ENCODE measurements around the gene F3.

The F3 gene

DNA sequence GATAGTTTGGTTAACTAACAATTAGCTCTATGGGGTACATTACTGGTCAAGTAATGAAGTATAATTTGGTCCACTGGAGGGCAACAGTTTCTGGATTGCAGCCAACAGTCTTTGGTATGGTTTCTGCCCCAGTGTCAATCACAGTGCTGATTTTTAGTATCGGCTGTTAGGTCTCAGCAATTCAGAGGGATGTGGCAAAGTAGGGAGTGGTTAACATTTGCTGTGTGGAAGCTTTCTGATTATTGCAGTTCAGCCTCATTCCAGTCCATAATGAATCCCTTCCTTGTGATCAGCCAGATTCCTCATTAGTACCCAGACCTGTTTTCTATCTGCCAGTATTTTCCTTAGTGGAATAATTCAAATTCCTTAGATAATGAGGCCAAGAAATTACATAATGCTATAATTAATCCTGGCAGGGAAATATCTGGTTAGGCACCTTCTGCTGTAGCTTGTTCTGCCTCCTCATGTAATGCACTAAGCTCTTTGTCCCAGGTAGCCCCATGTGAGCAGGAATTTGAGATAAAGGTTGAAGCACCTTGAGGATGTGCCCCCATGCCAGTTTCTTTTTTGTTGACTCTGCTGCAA is 14.0 kb downstream of the F3 start:
- TF ChIP-seq, protein P1, sequence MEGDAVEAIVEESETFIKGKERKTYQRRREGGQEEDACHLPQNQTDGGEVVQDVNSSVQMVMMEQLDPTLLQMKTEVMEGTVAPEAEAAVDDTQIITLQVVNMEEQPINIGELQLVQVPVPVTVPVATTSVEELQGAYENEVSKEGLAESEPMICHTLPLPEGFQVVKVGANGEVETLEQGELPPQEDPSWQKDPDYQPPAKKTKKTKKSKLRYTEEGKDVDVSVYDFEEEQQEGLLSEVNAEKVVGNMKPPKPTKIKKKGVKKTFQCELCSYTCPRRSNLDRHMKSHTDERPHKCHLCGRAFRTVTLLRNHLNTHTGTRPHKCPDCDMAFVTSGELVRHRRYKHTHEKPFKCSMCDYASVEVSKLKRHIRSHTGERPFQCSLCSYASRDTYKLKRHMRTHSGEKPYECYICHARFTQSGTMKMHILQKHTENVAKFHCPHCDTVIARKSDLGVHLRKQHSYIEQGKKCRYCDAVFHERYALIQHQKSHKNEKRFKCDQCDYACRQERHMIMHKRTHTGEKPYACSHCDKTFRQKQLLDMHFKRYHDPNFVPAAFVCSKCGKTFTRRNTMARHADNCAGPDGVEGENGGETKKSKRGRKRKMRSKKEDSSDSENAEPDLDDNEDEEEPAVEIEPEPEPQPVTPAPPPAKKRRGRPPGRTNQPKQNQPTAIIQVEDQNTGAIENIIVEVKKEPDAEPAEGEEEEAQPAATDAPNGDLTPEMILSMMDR (IDR thresholded peaks at IDR 0.05; ENCODE audit: low read depth, low read length), result no peak
- TF ChIP-seq POLR2A (IDR thresholded peaks at IDR 0.05; ENCODE audit: extremely low read depth, insufficient read length), result no peak
- no peak for TF ChIP-seq MYC (IDR thresholded peaks at IDR 0.05; ENCODE audit: low read depth, low read length)
- TF ChIP-seq, protein P2, sequence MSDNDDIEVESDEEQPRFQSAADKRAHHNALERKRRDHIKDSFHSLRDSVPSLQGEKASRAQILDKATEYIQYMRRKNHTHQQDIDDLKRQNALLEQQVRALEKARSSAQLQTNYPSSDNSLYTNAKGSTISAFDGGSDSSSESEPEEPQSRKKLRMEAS (IDR thresholded peaks at IDR 0.05; ENCODE audit: low read depth, low read length), result no peak
- H3K4me3 ChIP-seq (ENCODE audit: low read depth, low read length), result no peak overlapping the region
- DNase-seq (ENCODE audit: low read depth), result peak; percentile 72

DNA sequence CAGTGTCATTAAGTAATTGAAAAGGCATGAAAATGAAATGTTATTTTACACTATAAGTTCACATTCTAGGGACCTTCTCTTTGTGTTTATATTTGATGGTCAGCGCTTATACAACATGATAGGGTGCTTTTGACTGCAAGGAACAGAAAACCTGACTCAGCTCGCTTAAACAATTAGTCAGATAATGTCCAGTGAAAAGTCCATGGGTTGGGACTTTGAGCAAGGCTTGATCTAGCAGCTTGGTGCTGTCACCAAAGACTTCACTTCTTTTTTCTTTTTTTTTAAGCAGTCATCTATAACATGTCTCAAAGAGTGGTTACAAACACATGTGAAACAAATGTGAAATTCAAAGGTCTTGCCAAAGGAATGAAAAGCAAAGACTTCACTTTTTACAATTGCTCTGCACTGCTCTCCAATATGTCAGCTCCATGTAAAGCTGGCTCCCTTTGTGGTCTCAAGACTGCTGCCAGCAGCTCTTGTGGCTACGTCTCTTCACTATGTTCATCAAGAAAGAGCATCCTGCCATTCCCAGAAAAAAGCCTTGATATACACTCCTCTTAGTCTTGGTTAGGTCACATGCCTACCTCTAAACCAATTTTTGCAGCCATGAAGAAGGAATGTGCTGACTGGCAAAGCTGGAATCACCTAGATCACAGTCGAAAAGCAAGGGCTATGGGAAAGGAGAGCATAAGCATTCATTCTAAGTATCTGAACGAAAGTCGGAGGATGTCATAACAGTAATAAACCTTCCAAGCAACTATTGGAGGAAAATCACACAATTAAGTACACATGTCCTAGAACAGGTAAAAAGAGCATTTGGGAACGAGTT is 15.2 kb downstream of the F3 start:
- TF ChIP-seq, protein P1 (IDR thresholded peaks at IDR 0.05; ENCODE audit: low read depth, low read length), result no peak
- no peak for TF ChIP-seq POLR2A (IDR thresholded peaks at IDR 0.05; ENCODE audit: extremely low read depth, insufficient read length)
- TF ChIP-seq, protein P2 (IDR thresholded peaks at IDR 0.05; ENCODE audit: low read depth, low read length), result no peak
- TF ChIP-seq MYC (IDR thresholded peaks at IDR 0.05; ENCODE audit: low read depth, low read length), result no peak
- H3K4me3 ChIP-seq (ENCODE audit: low read depth, low read length), result no peak overlapping the region
- DNase-seq (ENCODE audit: low read depth), result no peak

DNA sequence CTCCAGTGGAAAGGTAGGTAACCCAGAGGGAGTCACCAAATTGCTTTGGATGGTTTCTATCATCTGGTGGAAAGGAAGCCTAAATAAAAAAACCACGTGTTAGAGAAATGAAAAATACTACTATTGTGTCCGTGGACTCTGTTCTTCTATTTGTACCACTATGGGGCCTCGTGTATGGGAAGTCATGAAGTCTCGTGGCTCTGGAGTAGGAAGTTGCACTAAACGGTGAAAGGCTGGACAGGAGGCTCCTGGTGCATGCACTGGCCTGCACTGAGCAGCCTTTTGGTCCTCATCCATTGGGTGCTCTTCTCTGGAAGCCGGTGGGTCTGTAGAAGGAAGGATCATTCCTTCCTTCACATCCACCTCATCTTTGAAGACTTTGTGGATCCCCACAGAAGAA is 17.0 kb downstream of the F3 start:
- TF ChIP-seq, protein P1 (IDR thresholded peaks at IDR 0.05; ENCODE audit: low read depth, low read length), result no peak
- TF ChIP-seq POLR2A (IDR thresholded peaks at IDR 0.05; ENCODE audit: extremely low read depth, insufficient read length), result no peak
- TF ChIP-seq, protein P2 (IDR thresholded peaks at IDR 0.05; ENCODE audit: low read depth, low read length), result no peak
- no peak for TF ChIP-seq MYC (IDR thresholded peaks at IDR 0.05; ENCODE audit: low read depth, low read length)
- DNase-seq (ENCODE audit: low read depth), result no peak
- no peak overlapping the region for H3K4me3 ChIP-seq (ENCODE audit: low read depth, low read length)

DNA sequence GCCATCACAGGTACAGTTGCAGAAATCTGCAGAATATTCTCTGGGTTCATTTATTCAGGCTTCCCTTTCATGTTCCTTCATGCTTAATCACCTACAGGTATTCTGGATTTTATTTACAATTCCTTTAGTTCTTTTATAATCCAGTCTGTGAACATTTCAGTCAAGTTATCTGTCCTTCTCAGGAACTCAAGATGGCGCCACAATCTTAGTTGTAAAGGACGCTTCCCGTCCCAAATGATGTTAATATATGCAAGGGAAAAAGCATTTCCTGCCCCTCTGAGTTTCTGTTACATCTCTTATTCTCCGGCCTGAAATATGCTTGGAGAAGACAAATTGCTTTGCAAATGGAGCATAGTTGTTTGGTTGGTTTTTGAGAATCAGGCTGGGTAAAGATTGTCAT is 19.3 kb downstream of the F3 start:
- TF ChIP-seq, protein P1 (IDR thresholded peaks at IDR 0.05; ENCODE audit: low read depth, low read length), result peak; percentile 40
- TF ChIP-seq POLR2A (IDR thresholded peaks at IDR 0.05; ENCODE audit: extremely low read depth, insufficient read length), result no peak
- no peak overlapping the region for H3K4me3 ChIP-seq (ENCODE audit: low read depth, low read length)
- DNase-seq (ENCODE audit: low read depth), result peak; percentile 77

DNA sequence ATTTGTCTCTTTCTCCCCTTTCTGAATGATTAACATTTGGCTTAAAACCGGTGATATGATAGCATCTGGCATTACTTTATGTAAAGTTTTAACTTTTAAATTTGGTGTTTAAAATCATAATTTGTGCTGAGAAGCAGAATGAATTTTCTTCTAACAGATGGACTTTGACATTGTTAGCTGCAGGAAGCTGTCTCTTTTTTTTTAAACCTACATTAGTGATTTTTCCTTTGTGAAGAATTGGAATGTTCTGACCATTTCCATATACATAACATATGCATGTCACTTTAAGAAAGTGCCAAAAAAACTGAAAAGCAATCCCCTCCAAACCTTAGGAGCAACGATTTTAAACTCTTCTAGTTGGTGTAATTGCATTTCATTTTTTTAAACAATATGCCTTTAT is 22.2 kb downstream of the F3 start:
- H3K4me3 ChIP-seq (ENCODE audit: low read depth, low read length), result no peak overlapping the region
- DNase-seq (ENCODE audit: low read depth), result no peak
- TF ChIP-seq, protein P2 (IDR thresholded peaks at IDR 0.05; ENCODE audit: low read depth, low read length), result no peak
- TF ChIP-seq, protein P1 (IDR thresholded peaks at IDR 0.05; ENCODE audit: low read depth, low read length), result no peak
- no peak for TF ChIP-seq POLR2A (IDR thresholded peaks at IDR 0.05; ENCODE audit: extremely low read depth, insufficient read length)
- no peak for TF ChIP-seq MYC (IDR thresholded peaks at IDR 0.05; ENCODE audit: low read depth, low read length)
